ENCODE data around the gene ELP1. TPM values are rescaled to one million over a fixed set of nuclear protein-coding genes. Genes with fewer than 3 reads are reported as not detected.
"Not testable (repeated sequence)": the region's sequence is repeated elsewhere in the genome, so short reads cannot be mapped to it uniquely, and the experiment has no call there.

ELP1 gene, protein sequence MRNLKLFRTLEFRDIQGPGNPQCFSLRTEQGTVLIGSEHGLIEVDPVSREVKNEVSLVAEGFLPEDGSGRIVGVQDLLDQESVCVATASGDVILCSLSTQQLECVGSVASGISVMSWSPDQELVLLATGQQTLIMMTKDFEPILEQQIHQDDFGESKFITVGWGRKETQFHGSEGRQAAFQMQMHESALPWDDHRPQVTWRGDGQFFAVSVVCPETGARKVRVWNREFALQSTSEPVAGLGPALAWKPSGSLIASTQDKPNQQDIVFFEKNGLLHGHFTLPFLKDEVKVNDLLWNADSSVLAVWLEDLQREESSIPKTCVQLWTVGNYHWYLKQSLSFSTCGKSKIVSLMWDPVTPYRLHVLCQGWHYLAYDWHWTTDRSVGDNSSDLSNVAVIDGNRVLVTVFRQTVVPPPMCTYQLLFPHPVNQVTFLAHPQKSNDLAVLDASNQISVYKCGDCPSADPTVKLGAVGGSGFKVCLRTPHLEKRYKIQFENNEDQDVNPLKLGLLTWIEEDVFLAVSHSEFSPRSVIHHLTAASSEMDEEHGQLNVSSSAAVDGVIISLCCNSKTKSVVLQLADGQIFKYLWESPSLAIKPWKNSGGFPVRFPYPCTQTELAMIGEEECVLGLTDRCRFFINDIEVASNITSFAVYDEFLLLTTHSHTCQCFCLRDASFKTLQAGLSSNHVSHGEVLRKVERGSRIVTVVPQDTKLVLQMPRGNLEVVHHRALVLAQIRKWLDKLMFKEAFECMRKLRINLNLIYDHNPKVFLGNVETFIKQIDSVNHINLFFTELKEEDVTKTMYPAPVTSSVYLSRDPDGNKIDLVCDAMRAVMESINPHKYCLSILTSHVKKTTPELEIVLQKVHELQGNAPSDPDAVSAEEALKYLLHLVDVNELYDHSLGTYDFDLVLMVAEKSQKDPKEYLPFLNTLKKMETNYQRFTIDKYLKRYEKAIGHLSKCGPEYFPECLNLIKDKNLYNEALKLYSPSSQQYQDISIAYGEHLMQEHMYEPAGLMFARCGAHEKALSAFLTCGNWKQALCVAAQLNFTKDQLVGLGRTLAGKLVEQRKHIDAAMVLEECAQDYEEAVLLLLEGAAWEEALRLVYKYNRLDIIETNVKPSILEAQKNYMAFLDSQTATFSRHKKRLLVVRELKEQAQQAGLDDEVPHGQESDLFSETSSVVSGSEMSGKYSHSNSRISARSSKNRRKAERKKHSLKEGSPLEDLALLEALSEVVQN (N-terminal part only)
- 10 to 100 TPM; 36.2 to 38.7 TPM for total RNA-seq
- 20.2 TPM for polyA plus RNA-seq

DNA sequence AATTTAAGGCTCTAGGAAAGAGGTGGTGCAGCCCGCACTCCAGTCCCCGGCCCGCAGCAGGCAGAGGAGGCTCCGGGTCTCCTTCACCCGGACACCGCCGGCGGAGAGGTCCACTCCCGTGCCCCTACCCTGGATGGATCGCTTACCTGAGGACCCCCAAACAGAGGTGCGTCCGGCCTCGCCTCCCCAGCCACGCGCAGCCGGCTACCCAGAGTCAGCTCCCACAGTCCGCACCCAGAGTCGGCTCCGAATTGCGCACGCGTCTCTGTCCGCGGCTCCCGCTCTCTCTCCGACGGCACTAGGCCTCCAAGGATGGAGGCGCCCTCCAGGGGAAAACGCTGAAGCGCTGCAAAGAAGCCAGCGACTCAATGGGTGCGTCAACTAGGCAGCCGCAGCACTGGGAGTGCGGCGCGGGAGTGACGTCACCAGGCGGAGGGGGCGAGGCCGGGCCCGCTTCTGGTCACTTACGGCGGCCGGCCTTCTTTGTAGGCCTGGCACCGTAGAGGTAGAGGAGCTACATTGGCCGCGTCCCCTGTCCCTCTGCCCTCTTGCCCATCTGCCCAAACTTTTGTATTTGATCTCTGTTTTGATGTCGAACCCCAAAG lies at the start of gene ELP1:
ELP1 (minus strand) TSS at position 407 of the 605 bp plus-strand sequence. CDS start 2,978 bp downstream, outside the sequence.
- peak; percentile 90 to 94 (median 90) for DNase-seq
- H3K4me3 ChIP-seq (ENCODE audit: low read length): peak within 1 kb of the TSS; percentile 93
- POLR2A ChIA-PET: no interaction called here
- H3K27me3 ChIP-seq (ENCODE audit: insufficient read depth, low read length, poor library complexity, severe bottlenecking): no peaks in the 10 kb centered on the region
- Mint-ChIP-seq H3K4me3 (peak within 1 kb of the TSS; percentile 96 to 100 (median 98)), H3K36me3 (peaks cover 0 to 44% (median 12%) of the 10 kb centered on the region in 3 donors), H3K27me3 (no peaks in the 10 kb centered on the region), H3K4me1 (peaks cover 35 to 60% (median 48%) of the 10 kb centered on the region in 3 donors), H3K27ac (peak within 1 kb of the TSS; percentile 87 to 99 (median 98)), H3K9me3 (no peaks in the 10 kb centered on the region)
- H3K4me1 ChIP-seq (ENCODE audit: insufficient read depth, low read length): peaks cover 29% of the 10 kb centered on the region
- CTCF ChIA-PET: interaction anchor here (1.5 kb wide), 1 partner anchor 12 kb away, joined by 3 read pairs; no protein-coding TSS in a partner anchor
- H3K9me3 ChIP-seq (ENCODE audit: low read length): no peaks in the 10 kb centered on the region
- peaks cover 7% of the 10 kb centered on the region for H3K36me3 ChIP-seq (ENCODE audit: insufficient read depth, low read length)
- peak within 1 kb of the TSS; percentile 90 for H3K27ac ChIP-seq (ENCODE audit: low read depth, low read length)

- Mint-ChIP-seq H3K36me3 (no peaks in the 10 kb centered on the region), H3K9me3 (no peaks in the 10 kb centered on the region), H3K4me1 (no peaks in the 10 kb centered on the region), H3K4me3 (no peak overlapping the region), H3K27me3 (no peaks in the 10 kb centered on the region), H3K27ac (no peak overlapping the region)
- H3K4me1 ChIP-seq (ENCODE audit: insufficient read depth, low read length): no peaks in the 10 kb centered on the region
- ChIA-PET POLR2A (no interaction called here), CTCF (no interaction called here)
- no peaks in the 10 kb centered on the region for H3K9me3 ChIP-seq (ENCODE audit: low read length)
- H3K27ac ChIP-seq (ENCODE audit: low read depth, low read length): no peak overlapping the region
- DNase-seq: no peak
- H3K27me3 ChIP-seq (ENCODE audit: insufficient read depth, low read length, poor library complexity, severe bottlenecking): no peaks in the 10 kb centered on the region
- H3K4me3 ChIP-seq (ENCODE audit: low read length): no peak overlapping the region
- H3K36me3 ChIP-seq (ENCODE audit: insufficient read depth, low read length): no peaks in the 10 kb centered on the region
These were observed 47.0 kb upstream of the ELP1 start for GRCh38 chr9:108980893-108981292.

- Mint-ChIP-seq H3K27ac (no peak overlapping the region), H3K36me3 (no peaks in the 10 kb centered on the region), H3K4me1 (no peaks in the 10 kb centered on the region), H3K9me3 (no peaks in the 10 kb centered on the region), H3K27me3 (no peaks in the 10 kb centered on the region), H3K4me3 (no peak overlapping the region)
- Histone ChIP-seq H3K9me3 (ENCODE audit: low read length) (no peaks in the 10 kb centered on the region), H3K27ac (ENCODE audit: low read depth, low read length) (no peak overlapping the region), H3K27me3 (ENCODE audit: insufficient read depth, low read length, poor library complexity, severe bottlenecking) (no peaks in the 10 kb centered on the region), H3K4me3 (ENCODE audit: low read length) (no peak overlapping the region), H3K4me1 (ENCODE audit: insufficient read depth, low read length) (no peaks in the 10 kb centered on the region), H3K36me3 (ENCODE audit: insufficient read depth, low read length) (no peaks in the 10 kb centered on the region)
- POLR2A ChIA-PET: no interaction called here
- DNase-seq: no peak
- CTCF ChIA-PET: no interaction called here
These were observed 44.3 kb upstream of the ELP1 start for GRCh38 chr9:108978205-108978604.

DNA sequence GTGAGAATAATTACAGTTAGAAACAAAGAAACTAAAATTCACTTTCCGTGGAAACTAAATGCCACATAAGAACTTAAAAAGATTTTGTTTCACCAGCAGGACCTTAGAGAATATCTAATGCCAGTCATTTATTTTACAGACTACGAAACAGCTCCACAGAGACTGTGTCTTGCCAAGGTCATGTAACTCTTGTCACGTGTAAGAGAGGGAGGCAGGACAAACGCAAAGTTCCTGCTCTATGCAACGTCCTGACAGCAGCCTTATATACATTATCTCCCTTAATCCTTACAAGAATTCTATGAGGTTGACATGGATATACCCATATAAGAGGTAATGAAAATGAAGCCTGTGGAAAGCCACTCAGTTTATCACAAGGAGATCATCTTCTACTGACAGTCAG lies 40.0 kb upstream of the ELP1 start:
- peaks cover 0 to 7% (median 2%) of the 10 kb centered on the region in 3 donors for H3K36me3 Mint-ChIP-seq
- DNase-seq: no peak
- H3K9me3 Mint-ChIP-seq: peaks cover 0 to 10% (median 2%) of the 10 kb centered on the region in 5 donors
- no peak overlapping the region for H3K4me3 Mint-ChIP-seq
- no peaks in the 10 kb centered on the region for H3K4me1 Mint-ChIP-seq
- no peaks in the 10 kb centered on the region for H3K4me1 ChIP-seq (ENCODE audit: insufficient read depth, low read length)
- H3K27ac Mint-ChIP-seq: no peak overlapping the region
- no peaks in the 10 kb centered on the region for H3K36me3 ChIP-seq (ENCODE audit: insufficient read depth, low read length)
- H3K27me3 Mint-ChIP-seq: peaks cover 0 to 3% of the 10 kb centered on the region in 2 donors
- H3K4me3 ChIP-seq (ENCODE audit: low read length): no peak overlapping the region
- no peaks in the 10 kb centered on the region for H3K27me3 ChIP-seq (ENCODE audit: insufficient read depth, low read length, poor library complexity, severe bottlenecking)
- no peak overlapping the region for H3K27ac ChIP-seq (ENCODE audit: low read depth, low read length)
- H3K9me3 ChIP-seq (ENCODE audit: low read length): no peaks in the 10 kb centered on the region
- ChIA-PET CTCF (no interaction called here), POLR2A (no interaction called here)

DNA sequence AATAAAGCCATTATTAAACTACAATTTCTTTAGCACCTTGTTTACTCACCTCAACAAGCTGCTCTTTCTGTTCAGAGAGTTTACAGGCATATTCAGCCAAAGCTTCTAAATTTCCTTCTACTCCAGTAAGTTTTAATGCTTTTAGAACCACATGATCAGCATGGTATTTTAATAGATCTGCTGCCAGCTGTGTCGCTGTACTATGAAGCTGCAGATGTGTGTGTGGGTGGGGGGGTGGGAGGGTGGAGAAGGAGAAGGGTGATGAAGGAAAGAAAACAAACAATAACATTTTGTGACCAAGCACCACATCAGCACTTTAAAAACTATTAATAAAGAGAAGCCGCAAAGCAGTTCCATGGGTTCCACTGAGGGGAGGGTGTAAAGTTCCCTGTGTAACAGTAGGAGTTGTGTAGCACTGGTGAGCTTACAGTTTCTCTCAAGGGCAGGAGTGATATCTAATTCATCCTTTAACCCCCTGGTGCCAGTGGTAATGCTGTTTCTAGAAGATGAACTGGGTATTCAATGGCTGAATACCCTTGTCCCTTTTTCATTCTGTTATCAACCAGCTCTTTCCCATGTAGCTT lies 38.8 kb upstream of the ELP1 start:
- Mint-ChIP-seq H3K27me3 (peaks cover 0 to 3% of the 10 kb centered on the region in 2 donors), H3K9me3 (peaks cover 0 to 10% (median 2%) of the 10 kb centered on the region in 5 donors), H3K36me3 (peaks cover 0 to 7% (median 2%) of the 10 kb centered on the region in 3 donors), H3K4me1 (no peaks in the 10 kb centered on the region), H3K4me3 (no peak overlapping the region), H3K27ac (no peak overlapping the region)
- no peaks in the 10 kb centered on the region for H3K4me1 ChIP-seq (ENCODE audit: insufficient read depth, low read length)
- H3K27me3 ChIP-seq (ENCODE audit: insufficient read depth, low read length, poor library complexity, severe bottlenecking): no peaks in the 10 kb centered on the region
- POLR2A ChIA-PET: no interaction called here
- no peaks in the 10 kb centered on the region for H3K9me3 ChIP-seq (ENCODE audit: low read length)
- CTCF ChIA-PET: interaction anchor here (0.9 kb wide), 1 partner anchor 9 kb away, joined by 3 read pairs; no protein-coding TSS in a partner anchor
- DNase-seq: no peak
- H3K4me3 ChIP-seq (ENCODE audit: low read length): no peak overlapping the region
- H3K27ac ChIP-seq (ENCODE audit: low read depth, low read length): no peak overlapping the region
- no peaks in the 10 kb centered on the region for H3K36me3 ChIP-seq (ENCODE audit: insufficient read depth, low read length)

GRCh38 chr9:108972186-108972585 lies 38.3 kb upstream of the ELP1 start:
- peaks cover 0 to 3% of the 10 kb centered on the region in 2 donors for H3K27me3 Mint-ChIP-seq
- no peak overlapping the region for H3K27ac Mint-ChIP-seq
- H3K36me3 ChIP-seq (ENCODE audit: insufficient read depth, low read length): no peaks in the 10 kb centered on the region
- ChIA-PET POLR2A (no interaction called here), CTCF (no interaction called here)
- H3K9me3 Mint-ChIP-seq: peaks cover 0 to 10% (median 2%) of the 10 kb centered on the region in 5 donors
- peaks cover 0 to 7% (median 3%) of the 10 kb centered on the region in 3 donors for H3K36me3 Mint-ChIP-seq
- no peaks in the 10 kb centered on the region for H3K4me1 ChIP-seq (ENCODE audit: insufficient read depth, low read length)
- no peak overlapping the region for H3K27ac ChIP-seq (ENCODE audit: low read depth, low read length)
- H3K4me1 Mint-ChIP-seq: no peaks in the 10 kb centered on the region
- DNase-seq: no peak
- H3K27me3 ChIP-seq (ENCODE audit: insufficient read depth, low read length, poor library complexity, severe bottlenecking): no peaks in the 10 kb centered on the region
- no peak overlapping the region for H3K4me3 ChIP-seq (ENCODE audit: low read length)
- no peak overlapping the region for H3K4me3 Mint-ChIP-seq
- H3K9me3 ChIP-seq (ENCODE audit: low read length): no peaks in the 10 kb centered on the region

DNA sequence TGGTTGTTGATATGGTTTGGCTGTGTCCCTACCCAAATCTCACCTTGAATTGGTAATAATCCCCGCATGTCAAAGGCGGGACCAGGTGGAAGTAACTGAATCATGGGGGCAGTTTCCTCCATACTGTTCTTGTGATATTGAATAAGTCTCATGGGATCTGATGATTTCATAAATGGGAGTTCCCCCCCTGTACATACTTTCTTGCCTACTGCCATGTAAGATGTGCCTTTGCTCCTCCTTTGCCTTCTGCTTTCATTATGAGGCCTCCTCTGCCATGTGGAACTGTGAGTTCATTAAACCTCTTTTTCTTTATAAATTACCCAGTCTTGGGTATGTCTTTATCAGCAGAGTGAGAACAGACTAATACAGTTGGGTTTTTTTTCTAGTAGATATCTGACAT lies 37.5 kb upstream of the ELP1 start:
- H3K27me3 Mint-ChIP-seq; H3K9me3 Mint-ChIP-seq; H3K36me3 Mint-ChIP-seq; H3K4me3 Mint-ChIP-seq; H3K27ac ChIP-seq (ENCODE audit: low read depth, low read length); POLR2A ChIA-PET; H3K36me3 ChIP-seq (ENCODE audit: insufficient read depth, low read length); H3K27ac Mint-ChIP-seq; H3K4me3 ChIP-seq (ENCODE audit: low read length); DNase-seq; H3K27me3 ChIP-seq (ENCODE audit: insufficient read depth, low read length, poor library complexity, severe bottlenecking); H3K9me3 ChIP-seq (ENCODE audit: low read length); H3K4me1 Mint-ChIP-seq; H3K4me1 ChIP-seq (ENCODE audit: insufficient read depth, low read length); CTCF ChIA-PET: not testable (repeated sequence)
